Stomach (tissue), 9 donors: ENCODE results near the gene PNMA6E. TPM values are rescaled to one million over a fixed set of nuclear protein-coding genes. Genes with fewer than 3 reads are reported as not detected.

ENCODE experiments used
- DNase-seq, 2 donors: peaks; one replicate each; pipeline versions ENCODE4 v3.0.0 to v3.0.0-alpha.2; 2013 to 2019
- H3K27ac ChIP-seq, 5 donors: fragments of 200-600 bp in 4 of 5; sonication (generic) in 4 of 5; one replicate each; pipeline ENCODE4 v1.5.1; 2013 to 2019; ENCODE audit warnings: mild to moderate bottlenecking in 1 of 5, moderate library complexity in 1 of 5
- H3K27me3 ChIP-seq, 3 donors: fragments of 200-600 bp; sonication (generic); one replicate each; pipeline ENCODE4 v1.5.1; 2017 to 2019; ENCODE audit warnings: mixed run types in 1 of 3
- H3K36me3 ChIP-seq, 4 donors: fragments of 200-600 bp; sonication (generic); 1 replicate in 3 of 4; 2 replicates in 1 of 4; pipeline ENCODE4 v1.5.1; 2016 to 2019
- H3K4me1 ChIP-seq, 4 donors: fragments of 200-600 bp; sonication (generic); one replicate each; pipeline ENCODE4 v1.5.1; 2016 to 2019
- H3K4me3 ChIP-seq, 4 donors: fragments of 200-600 bp; sonication (generic) in 3 of 4; one replicate each; pipeline ENCODE4 v1.5.1; 2016 to 2019; ENCODE audit warnings: mild to moderate bottlenecking in 1 of 4
- H3K9me3 ChIP-seq, 4 donors: fragments of 200-600 bp; sonication (generic); one replicate each; pipeline ENCODE4 v1.5.1; 2016 to 2019
- EP300 ChIP-seq: sonication (generic); formaldehyde crosslinking; IDR thresholded peaks from one replicate; pipeline ENCODE4 v1.6.1; 2017; ENCODE audit warnings: antibody characterized with exemption
- POLR2A ChIP-seq, 4 donors: fragments of 450-650 bp; IDR thresholded peaks; one replicate each; pipeline ENCODE4 v1.6.1; 2016; ENCODE audit warnings: antibody characterized with exemption in 4 of 4, control low read depth in 2 of 4, mild to moderate bottlenecking in 1 of 4, moderate library complexity in 1 of 4
- POLR2AphosphoS5 ChIP-seq, 3 donors: sonication (generic); formaldehyde crosslinking; IDR thresholded peaks; one replicate each; pipeline ENCODE4 v1.6.1; 2016; ENCODE audit warnings: antibody characterized with exemption in 3 of 3
- WGBS, 5 donors: extraction: QIAGEN DNeasy Blood & Tissue Kit in 3 of 5; methylation state at CpG; one replicate each; pipeline versions ENCODE4 v1.1.5 to v1.1.7; 2013 to 2018; 5-methylcytosine and 5-hydroxymethylcytosine counted together
- intact Hi-C: fragments of 100-400 bp; cut with DNase I; formaldehyde crosslinking; loops from one replicate; pipeline ENCODE4 v1.15.1; 2023; ENCODE audit warnings: low total_unique reads
- polyA plus RNA-seq, 3 donors: library from polyadenylated mRNA; stranded (reverse); fragments of 200-250 nt; gene quantifications; one replicate each; pipeline ENCODE4 v1.2.3, GENCODE V29; 2013
- total RNA-seq, 5 donors: library from RNA; depleted of rRNA; stranded (reverse); fragments of >200 nt; gene quantifications; one replicate each; pipeline versions ENCODE4 v1.1.0 to v1.2.3, GENCODE V29; 2014 to 2016
- TF ChIP-seq, protein P1 (sequence below), 7 experiments: fragments of 450-650 bp in 4 of 7; fragments of 200-600 bp in 3 of 7; sonication (generic) in 3 of 7; IDR thresholded peaks; one replicate each; pipeline ENCODE4 v1.5.1; 2016 to 2019; ENCODE audit warnings: antibody characterized with exemption in 7 of 7, control low read depth in 2 of 7, mild to moderate bottlenecking in 1 of 7
- donor health status: healthy with polysubstance abuse.
- donor health status: Bipolar disorder and iron deficiency.
- donor health status: healthy.

PNMA6E gene
- total and polyA plus RNA-seq, 8 donors = not detected

DNA sequence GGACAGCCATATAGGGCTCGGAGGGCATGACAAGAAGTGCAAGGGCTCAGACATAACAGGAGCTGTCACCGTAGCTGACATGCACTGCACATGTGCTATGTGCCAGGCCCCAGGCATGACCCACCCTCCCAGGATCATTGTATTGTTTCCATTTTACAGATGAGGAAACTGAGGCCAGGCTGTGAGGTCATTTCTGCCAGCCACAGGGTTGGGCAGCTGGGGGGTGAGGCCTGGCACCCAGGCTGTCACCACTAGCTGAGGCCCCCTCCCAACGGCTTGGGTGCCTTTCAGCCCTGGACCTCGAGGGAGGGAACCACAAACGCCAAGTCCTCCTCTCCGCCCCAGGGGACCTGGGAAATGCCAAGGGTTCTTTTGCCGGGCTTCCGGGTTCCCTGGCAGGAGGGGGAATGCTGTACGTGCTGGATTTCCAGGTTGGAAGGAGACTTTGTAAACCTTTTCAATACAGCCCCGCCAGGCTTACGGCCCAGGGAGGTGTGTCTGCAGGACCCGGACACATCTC is 32.1 kb upstream of the PNMA6E start:
- Histone ChIP-seq H3K27ac (no peak overlapping the region), H3K4me1 (no peaks in the 10 kb centered on the region), H3K27me3 (peaks cover 0 to 19% (median 0%) of the 10 kb centered on the region in 3 donors), H3K4me3 (no peak overlapping the region), H3K9me3 (peaks cover 0 to 24% (median 8%) of the 10 kb centered on the region in 4 donors), H3K36me3 (no peaks in the 10 kb centered on the region)
- DNase-seq = no peak
- WGBS, 5 donors = 52 to 72% (median 65%) methylated on average over 8 to 12 of the region's 12 CpGs
- intact Hi-C loops = no loop called here
- TF ChIP-seq, protein P1, sequence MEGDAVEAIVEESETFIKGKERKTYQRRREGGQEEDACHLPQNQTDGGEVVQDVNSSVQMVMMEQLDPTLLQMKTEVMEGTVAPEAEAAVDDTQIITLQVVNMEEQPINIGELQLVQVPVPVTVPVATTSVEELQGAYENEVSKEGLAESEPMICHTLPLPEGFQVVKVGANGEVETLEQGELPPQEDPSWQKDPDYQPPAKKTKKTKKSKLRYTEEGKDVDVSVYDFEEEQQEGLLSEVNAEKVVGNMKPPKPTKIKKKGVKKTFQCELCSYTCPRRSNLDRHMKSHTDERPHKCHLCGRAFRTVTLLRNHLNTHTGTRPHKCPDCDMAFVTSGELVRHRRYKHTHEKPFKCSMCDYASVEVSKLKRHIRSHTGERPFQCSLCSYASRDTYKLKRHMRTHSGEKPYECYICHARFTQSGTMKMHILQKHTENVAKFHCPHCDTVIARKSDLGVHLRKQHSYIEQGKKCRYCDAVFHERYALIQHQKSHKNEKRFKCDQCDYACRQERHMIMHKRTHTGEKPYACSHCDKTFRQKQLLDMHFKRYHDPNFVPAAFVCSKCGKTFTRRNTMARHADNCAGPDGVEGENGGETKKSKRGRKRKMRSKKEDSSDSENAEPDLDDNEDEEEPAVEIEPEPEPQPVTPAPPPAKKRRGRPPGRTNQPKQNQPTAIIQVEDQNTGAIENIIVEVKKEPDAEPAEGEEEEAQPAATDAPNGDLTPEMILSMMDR (IDR thresholded peaks at IDR 0.05) = no peak
- TF ChIP-seq EP300 (no peak), POLR2AphosphoS5 (IDR thresholded peaks at IDR 0.05) (no peak), POLR2A (IDR thresholded peaks at IDR 0.05) (no peak)

DNA sequence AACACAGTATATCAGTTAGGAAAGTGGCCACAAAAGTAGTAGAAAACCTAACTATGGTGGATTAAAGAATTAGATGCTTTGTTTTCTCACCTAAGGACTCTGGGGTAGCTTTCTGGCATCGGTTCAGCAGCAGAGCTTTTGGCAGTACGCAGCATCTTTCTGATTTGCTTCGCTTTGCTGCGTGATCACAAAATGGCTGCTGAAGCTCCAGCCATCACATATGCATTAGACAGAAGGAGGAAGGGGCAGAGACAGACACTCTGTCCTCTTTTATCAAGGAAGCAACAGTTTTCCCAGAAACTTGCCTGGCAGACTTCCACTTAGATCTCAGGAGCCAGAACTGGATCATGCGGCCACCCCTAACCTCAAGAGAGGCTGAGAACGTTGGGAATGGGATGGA is 29.6 kb upstream of the PNMA6E start:
- Histone ChIP-seq H3K9me3 (peaks cover 0 to 32% (median 11%) of the 10 kb centered on the region in 4 donors), H3K27me3 (peaks cover 0 to 14% (median 0%) of the 10 kb centered on the region in 3 donors)
- WGBS, 5 donors = 82 to 100% (median 88%) methylated on average over 5 to 6 of the region's 6 CpGs

DNA sequence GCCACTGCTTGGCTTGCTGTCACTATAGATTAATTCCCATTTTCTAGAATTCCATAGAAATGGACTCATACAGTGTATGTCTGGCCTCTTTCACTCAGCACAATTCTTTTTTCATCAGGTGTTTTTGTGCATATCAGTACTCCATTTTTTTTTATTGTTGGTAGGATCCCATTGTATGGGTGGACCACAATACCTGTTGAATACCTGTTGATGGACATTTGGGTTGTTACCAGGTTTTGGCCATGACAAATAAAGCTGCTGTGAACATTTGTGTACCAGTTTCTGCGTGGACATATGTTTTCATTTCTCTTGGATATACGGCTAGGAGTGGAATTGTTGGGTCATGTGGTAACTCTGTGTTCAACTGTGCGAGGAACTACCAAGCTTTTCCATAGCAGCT is 25.1 kb upstream of the PNMA6E start:
- DNase-seq = no peak
- Histone ChIP-seq H3K4me1 (no peaks in the 10 kb centered on the region), H3K27ac (no peak overlapping the region), H3K4me3 (no peak overlapping the region), H3K27me3 (peaks cover 0 to 9% (median 0%) of the 10 kb centered on the region in 3 donors), H3K36me3 (peaks cover 0 to 6% (median under 1%) of the 10 kb centered on the region in 4 donors), H3K9me3 (peaks cover 0 to 26% (median 8%) of the 10 kb centered on the region in 4 donors)
- TF ChIP-seq POLR2AphosphoS5 (IDR thresholded peaks at IDR 0.05) (no peak), EP300 (no peak), POLR2A (IDR thresholded peaks at IDR 0.05) (no peak)
- TF ChIP-seq, protein P1 (IDR thresholded peaks at IDR 0.05) = no peak
- intact Hi-C loops = no loop called here
- 81 to 99% (median 90%) methylated on average over 3 of the region's 3 CpGs for WGBS, 5 donors

More for the DNA sequence above, 29.6 kb upstream of the PNMA6E start:
- Histone ChIP-seq H3K27ac (no peak overlapping the region), H3K4me1 (no peaks in the 10 kb centered on the region), H3K36me3 (no peaks in the 10 kb centered on the region), H3K4me3 (no peak overlapping the region)
- TF ChIP-seq EP300 (no peak), POLR2A (IDR thresholded peaks at IDR 0.05) (no peak)
- TF ChIP-seq, protein P1 (IDR thresholded peaks at IDR 0.05) = no peak
- DNase-seq = no peak
- intact Hi-C loops = no loop called here

DNA sequence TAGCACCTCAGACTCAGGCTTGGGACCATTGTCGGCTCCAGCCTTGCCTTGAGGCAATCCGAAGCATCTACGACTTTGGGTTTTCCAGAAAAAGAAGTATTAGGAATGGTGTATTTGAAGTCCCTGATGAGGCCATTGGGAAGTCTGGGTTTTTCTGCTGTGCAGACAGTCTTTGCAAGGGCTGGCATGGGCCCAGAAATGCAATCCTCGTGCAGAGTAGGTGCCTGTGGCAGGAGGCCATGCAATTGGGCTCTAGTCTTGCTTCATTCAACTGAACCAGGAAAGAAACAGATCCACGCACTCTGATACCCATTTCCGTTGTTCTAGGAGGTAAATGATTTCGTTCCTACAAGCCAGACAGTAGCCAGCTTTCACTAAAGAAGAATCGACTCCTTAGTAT is 22.5 kb upstream of the PNMA6E start:
- TF ChIP-seq, protein P1 (IDR thresholded peaks at IDR 0.05) = no peak
- TF ChIP-seq POLR2AphosphoS5 (IDR thresholded peaks at IDR 0.05) = no peak
- no peak for TF ChIP-seq POLR2A (IDR thresholded peaks at IDR 0.05)
- TF ChIP-seq EP300 = no peak
- DNase-seq = no peak
- intact Hi-C loops = no loop called here
- Histone ChIP-seq H3K36me3 (peaks cover 0 to 11% (median 4%) of the 10 kb centered on the region in 4 donors), H3K9me3 (peaks cover 0 to 12% (median 4%) of the 10 kb centered on the region in 4 donors), H3K27ac (no peak overlapping the region), H3K27me3 (peaks cover 0 to 4% (median 0%) of the 10 kb centered on the region in 3 donors), H3K4me1 (no peaks in the 10 kb centered on the region), H3K4me3 (no peak overlapping the region)
- WGBS, 5 donors = 76 to 87% (median 80%) methylated on average over 8 of the region's 8 CpGs
